ENCODE results near the gene GSDMA.

- TF ChIP-seq POLR2AphosphoS5 (IDR thresholded peaks at IDR 0.05; ENCODE audit: borderline replicate concordance, low read depth, low read length): no peak
- no peak for TF ChIP-seq EZH2 (IDR thresholded peaks at IDR 0.05)
Observed at GRCh38 chr17:39950871-39951348, 11.9 kb upstream of the GSDMA start.
